Stimulated activated CD4-positive, alpha-beta T cell treated with anti-CD3 and anti-CD28 coated beads, Interleukin-4, amount 100 ng/mL, for 48 hours (primary cell): ENCODE data around the gene ACSF3.
A peak's percentile ranks its signal among the peaks of the same experiment; 100 is the strongest.

ENCODE experiments used
- DNase-seq, 2 donors: peaks; one replicate each; pipeline ENCODE4 v3.0.0-alpha.2; 2020; ENCODE audit warnings: low read depth in 2 of 2

ACSF3 gene

DNA sequence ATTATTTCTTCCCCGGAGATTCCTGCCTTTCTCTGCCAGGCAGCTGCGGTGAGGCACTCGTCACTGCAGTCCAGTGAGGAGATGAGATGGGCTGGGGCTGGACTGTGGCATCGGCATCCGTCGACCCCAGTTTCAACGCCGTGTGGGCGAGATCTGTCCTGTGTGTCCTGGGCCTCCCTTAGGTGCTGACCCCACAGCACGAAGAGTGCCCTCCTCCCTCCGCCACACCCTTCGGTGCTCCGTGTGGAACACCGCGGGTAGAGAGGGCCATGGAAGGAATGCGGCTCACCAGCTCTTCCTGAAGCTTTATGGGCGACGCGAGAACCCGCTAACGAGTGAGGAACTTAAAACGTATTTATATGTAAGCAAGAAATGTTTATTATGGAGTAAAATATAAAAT is 17.6 kb downstream of the ACSF3 start:
- no peak for DNase-seq

DNA sequence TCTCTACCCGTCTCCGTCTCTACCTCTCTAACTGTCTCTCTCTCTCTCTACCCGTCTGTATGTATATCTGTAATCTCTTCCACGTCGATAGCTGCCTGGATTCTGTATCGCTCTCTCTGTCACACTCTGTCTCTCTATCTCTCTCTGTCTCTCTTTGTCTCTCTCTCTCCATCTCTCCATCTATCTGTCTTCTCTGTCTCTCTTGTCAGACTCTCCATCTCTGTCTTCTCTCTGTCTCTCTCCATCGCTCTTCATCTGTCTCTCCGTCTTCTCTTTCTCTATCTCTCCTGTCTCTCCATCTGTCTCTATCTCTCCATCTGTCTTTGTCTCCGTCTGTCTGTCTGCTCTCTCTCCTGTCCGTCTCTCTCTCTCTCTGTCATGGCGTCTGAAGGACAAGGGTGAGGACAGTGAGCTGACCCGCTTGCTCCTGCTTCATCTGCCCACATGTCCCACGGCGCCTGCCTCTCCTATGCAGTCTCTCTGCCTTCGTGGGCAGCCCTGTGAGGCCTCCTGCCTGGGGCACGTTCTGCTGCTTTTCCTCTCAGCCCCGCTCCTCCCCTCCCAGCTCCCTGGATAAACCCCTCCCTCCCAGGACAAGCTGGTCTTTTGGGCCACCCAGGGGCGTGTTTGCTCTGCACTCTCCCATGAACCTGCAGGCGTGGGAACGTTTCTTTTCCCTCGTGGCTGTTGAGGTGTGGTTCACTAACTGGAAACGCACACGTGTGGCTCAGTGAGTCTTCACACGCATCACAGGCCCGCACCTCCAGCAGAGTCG is 18.9 kb downstream of the ACSF3 start:
- no peak for DNase-seq

DNA sequence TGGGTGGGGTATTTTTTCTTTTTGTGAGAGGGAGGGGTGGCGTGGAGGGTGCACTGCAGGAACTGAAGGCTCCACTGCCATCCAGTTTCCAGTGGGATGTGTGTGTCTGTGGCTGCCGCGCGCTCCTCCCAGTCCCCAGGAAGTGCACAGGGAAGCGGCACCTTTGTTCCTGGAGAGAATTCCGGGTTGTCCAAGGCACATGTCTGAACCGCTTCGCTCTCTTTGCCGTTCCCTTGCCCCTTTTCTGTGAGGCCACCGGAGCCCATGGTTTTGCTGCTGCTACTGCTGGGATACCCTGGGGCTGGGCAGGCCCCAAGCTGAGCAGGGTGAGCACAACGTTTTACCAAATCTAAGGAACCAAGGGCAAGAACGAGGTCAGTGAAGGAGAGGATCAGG is 19.5 kb downstream of the ACSF3 start:
- DNase-seq = no peak

DNA sequence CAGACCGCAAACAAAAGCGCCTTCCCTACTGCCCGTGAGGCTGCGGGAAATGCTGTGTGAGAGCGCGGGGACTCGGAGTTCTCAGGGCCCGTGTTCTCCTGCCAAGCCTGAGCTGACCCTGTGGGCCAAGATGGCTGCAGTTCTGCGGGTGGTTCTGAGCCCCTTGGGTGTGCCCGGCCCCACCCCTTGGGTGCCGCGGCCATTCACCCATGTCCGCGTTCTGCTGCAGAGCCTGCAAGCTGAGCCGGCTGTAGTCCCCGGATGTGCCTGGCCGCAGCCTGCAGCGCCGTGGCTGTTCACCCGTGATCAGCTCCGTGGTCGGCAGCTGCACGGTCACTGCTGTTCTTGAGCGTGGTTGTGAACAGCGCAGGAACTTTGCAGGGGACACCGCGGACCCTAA is 20.0 kb downstream of the ACSF3 start:
- DNase-seq = no peak

DNA sequence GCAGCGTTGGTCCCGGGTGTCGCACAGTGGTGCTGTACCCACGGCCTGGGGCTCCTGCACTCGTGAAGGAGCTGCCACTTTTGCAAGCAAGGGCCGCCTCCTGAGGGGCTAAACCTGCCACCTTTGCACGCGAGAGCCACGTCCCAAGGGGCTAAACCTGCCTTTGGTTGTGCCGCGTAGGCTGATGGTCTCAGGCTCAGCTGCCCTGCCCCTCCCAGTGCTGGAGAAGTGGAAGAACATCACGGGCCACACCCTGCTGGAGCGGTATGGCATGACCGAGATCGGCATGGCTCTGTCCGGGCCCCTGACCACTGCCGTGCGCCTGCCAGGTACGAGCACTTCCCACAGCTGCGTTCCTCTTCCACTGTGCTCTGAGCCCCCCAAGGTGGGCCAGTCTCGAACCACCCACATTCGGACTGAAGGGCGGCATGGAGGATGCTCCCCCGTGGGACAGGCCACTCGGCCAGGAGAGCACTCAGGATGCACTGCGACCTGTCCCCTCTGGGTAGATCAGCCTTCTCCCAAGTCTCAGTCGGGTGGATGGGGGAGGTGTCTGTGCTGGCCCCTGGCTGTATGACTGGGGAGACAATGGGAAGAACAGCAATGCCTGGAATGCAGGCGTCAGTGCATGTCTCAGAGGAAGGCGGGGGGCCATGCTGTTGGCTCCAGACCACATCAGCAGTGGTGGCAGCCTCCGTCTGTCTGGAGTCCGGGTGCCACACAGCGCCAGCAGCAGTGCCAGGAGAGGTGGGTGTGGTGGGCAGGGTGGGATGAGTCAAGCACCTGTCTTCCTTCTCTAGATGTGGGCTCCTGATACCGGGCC is 20.7 kb downstream of the ACSF3 start:
- no peak for DNase-seq

DNA sequence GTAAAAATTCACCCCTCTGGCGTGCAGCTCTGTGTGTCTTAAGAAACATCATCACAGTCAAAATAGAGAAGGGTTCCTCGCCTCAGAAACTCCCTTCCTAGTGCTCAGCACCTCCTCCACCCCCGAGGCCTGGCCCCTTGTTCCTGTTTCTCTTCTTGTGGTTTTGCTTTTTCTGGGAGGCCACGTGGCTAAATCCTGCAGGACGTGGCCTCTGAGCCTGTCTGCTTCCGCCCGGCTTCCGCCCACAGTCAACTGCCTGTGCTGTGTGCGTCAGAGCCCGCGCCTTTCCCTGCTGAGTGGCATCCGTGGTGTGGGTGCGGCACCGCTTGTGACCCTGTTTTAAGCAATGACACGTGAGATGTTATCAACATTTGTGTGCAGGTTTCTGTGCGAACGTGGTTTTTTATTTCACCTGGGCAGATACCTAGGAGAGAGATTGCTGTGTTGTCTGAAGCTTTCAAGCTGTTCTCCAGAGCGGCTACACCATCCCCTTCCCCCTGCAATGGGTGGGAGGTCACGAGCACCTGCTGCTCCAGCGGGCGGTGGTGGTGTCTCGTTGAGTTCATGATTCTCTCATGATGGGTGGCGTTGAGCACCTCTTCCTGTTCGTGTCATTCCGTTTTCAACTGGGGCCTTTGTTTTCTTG is 21.7 kb downstream of the ACSF3 start:
- peak; percentile 73 to 76 for DNase-seq

DNA sequence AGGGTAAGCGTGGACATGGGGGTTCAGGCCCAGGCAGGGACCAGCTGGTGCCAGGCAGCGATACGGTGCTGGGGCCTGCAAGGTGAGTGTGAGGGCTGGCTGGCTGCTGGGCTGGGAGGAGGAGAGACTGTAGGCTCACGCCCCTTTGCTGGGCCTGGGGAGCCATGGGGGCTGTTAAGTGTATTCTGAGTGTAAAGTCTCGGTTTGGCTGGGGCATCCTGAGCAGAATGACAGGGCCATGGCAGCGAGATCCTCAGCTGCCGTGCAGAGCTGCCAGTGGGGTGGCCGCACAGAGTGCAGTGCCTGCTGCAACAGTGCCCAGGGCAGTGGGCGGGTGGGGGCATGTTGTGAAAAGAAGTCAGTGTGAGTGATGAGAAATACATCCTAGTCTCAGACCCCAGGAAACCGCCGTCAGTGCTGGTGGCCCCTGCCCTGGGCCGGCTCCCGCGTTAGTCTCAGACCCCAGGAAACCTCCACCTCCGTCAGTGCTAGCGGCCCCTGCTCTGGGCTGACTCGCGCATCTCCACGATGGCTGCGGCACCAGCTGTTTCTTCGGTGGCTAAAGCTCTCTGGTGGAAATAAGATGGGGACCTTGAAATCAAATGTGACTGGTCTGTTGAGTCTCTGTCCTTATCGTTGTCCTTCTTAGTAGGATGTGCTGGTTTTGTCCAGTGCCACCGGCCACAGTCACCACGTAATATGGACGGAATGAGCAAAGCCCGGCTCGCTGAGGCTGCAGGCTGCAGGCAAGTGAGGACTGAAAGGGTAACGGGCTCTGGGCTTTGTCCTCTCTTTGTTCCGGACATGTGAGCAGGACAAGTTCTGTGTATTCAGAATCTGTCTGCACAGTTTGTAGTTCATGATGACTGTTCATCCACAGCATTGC is 22.9 kb downstream of the ACSF3 start:
- no peak for DNase-seq

DNA sequence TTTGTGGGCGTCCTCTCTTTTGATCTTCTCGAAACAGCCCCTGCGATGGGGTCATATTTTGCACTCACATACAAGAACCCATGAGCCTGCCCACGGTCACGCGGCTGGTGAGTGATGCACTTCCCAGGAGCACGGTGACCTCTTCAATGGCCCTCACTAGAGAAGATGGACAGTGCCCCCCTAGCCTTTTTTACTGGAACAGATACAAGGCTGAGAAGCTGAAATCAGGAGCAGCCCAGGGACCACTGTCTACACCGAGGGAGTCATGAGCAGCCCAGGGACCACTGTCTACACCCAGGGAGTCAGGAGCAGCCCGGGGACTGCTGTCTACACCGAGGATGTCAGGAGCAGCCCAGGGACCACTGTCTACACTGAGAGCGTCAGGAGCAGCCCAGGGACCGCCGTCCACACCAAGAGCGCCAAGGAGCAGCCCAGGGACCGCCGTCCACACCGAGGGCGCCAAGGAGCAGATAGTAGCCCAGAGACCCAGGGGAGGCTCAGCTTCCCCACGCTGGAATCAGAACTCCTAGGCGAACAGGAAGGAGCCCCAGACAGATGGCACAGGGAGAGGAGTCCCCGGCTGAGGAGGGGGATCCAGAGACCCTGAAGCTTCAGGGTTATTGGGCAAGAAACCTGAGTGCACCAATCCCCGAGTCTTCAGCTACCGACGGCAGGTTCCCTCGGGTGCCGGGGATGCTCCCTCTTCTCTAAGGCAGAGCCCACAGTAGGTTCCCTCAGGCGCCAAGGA is 23.7 kb downstream of the ACSF3 start:
- DNase-seq = no peak

DNA sequence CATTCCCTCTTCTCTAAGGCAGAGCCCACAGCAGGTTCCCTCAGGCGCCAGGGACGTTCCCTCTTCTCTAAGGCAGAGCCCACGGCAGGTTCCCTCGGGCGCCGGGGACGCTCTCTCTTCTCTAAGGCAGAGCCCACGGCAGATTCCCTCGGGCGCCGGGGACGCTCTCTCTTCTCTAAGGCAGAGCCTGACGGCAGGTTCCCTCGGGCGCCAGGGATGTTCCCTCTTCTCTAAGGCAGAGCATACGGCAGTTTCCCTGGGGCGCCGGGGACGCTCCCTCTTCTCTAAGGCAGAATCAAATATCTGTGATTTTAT is 24.3 kb downstream of the ACSF3 start:
- DNase-seq = no peak

DNA sequence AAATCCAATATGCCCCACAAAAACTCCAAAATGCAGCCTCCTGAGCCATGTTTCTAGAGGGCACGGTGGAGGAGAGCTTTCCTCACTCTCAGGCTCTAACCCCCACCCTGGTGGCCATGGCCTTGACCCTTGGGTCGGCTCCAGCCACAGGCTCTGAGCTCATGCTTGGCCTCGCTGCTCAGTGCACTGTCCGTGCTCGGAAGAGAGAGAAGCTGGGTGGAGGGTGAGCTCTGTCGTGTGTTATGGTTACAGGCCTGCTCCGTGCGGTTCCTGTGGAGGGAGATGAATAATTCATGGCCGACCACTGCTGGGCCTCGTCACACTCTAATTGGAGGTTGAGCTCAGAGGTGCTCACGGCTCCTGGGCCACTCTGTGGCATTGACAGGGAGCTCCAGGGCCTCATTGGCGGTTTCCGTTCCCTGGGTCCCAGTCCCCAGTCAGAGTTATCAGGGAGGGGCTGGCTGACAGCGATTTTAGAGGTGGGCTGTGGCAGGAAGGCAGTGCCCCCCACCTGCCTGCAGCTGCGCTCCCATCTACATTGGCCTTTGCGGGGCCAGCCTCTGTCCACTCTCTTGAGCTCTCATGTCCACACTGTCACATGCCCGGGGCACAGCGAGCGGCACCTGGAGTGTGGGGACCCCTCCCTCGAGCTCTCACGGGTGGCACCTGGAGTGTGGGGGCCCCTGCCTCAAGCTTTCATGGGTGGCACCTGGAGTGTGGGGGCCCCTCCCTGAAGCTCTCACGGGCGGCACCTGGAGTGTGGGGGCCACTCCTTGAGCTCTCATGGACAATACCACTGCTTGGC is 24.9 kb downstream of the ACSF3 start:
- no peak for DNase-seq

DNA sequence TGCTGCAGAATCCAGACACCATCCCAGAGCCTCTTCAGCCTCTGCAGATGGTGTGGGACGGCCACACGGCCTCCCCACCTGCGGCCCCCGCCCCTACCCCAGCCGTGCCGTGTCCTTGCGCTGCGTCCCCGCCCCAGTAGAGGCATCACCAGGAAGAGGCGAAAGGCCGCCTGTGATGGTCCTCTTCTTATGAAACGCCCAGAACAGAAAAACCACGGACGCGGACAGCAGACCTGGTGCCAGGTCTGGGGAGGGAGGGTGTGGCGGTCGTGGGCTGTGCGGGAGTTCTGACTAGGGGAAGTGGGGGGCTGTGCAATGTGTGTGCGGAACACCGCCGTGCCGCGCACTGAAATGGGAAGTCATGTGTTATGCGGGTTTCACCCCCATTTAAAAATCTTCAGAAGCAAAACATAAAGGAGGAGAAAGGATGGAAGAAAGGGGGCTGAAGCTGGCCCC is 25.5 kb downstream of the ACSF3 start:
- no peak for DNase-seq

DNA sequence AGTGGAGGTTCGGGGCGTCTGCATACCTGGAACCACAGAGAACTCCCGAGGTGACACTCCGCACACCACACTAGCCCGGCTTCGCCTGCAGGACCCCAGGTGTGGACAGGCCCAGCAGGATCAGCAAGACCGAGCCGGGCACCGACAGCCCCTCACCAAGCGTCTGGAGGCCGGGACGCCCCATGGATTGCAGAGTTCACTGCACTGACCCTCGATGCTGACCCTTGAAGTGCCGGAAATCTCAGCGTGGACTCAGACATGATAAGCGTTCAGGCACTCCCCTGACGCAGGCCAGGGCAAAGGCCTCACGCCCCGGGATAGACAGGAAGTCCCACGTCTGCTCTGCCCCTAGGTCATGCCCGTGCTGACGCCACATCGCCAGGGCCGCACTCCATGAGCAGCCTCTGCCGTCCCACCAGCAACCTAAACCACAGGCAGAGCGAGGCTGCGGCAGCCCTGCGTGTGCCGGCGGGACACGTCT is 26.0 kb downstream of the ACSF3 start:
- no peak for DNase-seq

DNA sequence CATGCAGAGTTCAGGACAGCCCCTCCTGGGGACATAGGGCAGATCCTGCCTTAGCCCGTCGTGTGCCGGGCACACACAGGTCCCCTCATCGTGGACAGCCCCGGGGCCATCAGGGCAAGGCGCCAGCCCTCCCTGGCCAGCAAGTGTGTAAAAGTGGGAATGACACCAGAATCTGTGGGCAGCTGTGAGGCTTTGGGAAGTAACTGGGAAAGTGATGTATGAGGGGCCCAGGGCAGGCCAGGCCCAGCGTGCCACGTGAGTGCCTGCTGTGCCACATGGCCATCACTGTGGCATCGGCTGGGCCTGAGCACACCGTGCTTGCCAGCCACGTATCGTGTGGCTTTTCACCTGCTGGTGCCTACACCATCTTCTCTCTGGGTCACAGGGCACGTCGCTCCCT is 26.6 kb downstream of the ACSF3 start:
- no peak for DNase-seq

DNA sequence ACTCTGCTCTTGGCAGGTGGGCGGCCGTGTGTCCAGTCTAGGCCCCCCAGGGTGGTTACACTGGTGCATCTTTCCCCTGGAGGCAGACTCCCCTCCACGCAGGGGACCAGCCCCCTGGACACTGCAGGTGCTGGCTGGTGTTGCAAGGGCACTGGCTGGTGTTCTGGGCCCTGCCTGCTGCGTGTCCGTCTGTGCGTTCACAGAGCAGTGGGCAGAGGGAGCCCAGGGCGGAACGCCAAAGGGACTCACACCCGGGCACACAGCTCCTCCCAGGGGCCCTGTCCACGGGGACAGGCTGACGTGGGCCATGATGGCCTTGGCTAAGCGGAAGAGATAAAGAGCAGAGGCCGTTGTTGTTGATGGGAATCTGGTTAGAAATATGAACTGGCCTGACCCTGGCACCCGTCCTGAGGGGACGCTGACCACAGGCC is 27.3 kb downstream of the ACSF3 start:
- no peak for DNase-seq

DNA sequence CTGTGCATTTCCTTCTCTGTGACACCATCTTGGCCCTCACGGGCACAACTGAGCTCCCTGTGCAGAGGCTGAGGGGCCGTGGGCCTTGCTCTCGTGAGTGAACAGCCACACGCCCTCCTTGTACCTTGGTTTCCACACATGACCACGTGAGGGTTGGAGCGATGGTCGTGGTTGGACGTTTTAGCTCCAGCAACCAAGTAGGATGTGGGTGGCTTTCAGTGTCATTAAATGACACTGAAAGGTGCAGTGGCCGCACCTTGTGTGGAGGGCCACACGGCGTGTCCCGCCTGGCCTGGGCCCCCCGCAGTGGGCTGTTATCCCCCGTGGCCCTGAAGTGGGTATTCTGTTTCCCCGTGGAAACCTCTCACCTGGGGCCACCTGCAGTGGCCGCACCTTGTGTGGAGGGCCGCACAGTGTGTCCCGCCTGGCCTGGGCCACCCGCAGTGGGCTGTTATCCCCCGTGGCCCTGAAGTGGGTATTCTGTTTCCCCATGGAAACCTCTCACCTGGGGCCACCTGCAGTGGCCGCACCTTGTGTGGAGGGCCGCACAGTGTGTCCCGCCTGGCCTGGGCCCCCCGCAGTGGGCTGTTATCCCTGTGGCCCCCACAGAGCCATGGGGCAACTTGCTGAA is 28.2 kb downstream of the ACSF3 start:
- DNase-seq = no peak

DNA sequence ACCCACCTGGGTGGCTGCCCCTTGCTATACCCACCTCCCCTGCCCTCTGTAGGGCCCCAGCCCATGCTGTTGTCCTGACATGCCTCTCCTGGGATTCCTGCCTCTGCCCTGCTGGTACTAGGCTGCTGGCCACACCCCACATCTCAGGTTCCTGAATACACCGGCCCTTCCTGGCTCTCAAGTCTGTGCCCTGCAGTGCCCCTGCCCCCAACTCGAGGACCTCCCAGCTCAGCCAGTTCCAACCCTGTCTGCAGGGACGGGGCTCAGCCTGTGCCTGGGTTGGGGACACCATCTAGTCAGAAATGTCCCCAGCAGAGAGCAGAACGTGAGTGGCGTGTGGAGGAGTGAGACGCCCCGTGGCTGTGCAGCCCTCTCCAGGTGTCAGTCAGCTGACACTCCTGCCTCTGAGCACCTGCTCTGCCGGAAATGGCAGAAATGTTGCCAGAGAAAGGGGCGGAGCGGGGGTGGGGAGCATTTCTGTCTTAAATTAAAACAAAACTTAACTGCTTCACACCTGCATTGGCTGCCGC is 28.7 kb downstream of the ACSF3 start:
- no peak for DNase-seq

DNA sequence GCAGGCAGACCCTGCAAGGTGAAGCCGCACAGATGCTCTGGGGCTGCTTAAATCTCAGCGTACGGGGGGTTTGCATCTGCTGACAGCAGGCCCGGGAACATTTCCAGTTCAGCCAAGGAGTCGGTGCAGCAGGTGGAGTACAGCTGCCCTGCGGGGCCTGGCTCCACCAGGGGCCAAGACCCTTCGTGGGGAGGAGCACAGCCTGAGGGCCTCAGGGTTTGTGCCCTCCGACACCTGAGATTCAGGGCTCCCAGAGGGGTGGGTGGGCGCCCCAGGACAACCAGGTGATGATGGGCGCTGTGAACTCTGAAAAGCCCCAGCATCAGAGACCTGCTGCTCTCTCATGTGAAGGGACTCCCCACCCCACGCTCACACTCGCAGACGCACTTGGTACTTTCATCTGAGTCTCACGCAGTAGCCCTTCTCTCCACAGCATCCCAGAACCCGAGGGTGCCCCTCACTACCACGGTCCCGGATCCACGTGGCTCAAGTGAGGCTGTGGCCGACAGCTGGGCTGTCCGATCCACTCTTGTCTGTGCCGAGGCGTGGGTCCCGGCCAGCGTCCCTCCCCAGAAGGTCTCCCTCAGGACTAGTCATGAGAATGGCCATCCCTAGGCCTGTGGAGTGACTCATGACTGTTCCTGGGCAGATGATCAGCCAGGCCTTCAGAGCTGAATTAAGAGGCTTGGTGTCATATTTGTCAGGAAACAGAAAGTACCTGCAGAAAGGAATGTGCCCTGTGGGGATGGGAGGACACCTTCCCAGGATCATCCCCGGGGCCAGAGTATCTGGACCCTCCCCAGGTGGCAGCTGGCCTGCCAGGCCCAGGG is 29.6 kb downstream of the ACSF3 start:
- no peak for DNase-seq

DNA sequence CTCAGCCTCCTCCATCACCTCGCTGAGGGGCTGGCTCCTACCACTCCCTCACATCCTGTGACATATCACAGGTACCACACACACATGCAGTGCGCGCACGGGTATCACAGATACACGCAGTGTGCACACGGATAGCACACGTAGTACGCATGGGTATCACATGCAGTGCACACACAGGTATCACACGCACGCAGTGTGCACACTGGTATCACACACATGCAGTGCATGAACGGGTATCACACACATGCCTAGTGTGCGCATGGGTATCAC is 30.1 kb downstream of the ACSF3 start:
- no peak for DNase-seq

DNA sequence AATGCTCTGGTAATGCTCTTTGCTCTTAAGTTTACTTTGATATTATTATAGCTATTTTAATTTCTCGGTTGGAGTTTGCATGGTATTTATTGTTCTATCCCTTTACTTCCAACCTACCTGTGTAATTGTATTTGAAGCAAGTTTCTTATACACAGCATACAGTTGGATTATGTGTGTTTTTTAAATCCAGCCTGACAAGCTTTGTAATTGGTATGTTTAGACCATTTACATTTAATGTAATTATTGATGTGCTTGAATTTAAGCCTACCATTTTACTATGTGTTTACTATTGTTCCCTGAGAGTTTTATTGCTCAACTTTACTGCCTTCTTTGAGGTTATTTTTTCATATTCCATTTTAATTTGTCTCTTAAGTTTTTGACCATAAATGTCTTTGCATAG is 35.7 kb downstream of the ACSF3 start:
- no peak for DNase-seq
